Activated CD8-positive, alpha-beta memory T cell treated with anti-CD3 and anti-CD28 coated beads for 4 hours (primary cell): ENCODE measurements around the gene PSG11.
"Not testable (repeated sequence)": the region's sequence is repeated elsewhere in the genome, so short reads cannot be mapped to it uniquely, and the experiment has no call there.

Experiments used
- DNase-seq, 2 donors: peaks; one replicate each; pipeline ENCODE4 v3.0.0-alpha.2; 2020; ENCODE audit warnings: low read depth in 2 of 2

The PSG11 gene

GRCh38 chr19:42989186-42989585 lies 37.1 kb downstream of the PSG11 start:
- DNase-seq = not testable (repeated sequence)

DNA sequence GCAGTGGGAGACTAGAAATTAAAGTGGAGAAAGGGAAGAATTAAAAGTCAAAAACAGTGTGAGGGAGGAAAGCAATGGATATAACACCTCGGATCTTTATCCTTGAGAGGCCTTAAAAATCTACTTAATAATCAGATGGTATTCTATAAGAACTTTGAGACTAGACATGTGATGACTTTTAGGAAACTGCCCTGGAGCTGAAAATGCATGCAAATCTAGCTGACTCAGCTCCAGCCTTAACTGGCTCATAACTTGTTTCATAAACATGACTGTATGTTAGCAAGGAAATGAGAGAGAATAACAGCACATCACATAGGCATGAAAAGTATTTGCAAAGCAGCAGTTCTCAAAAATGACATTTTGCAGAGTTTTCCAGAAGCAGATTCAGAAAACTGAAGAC lies 38.1 kb downstream of the PSG11 start:
- DNase-seq = not testable (repeated sequence)

GRCh38 chr19:42985588-42985987 lies 40.7 kb downstream of the PSG11 start:
- DNase-seq = no peak

- not testable (repeated sequence) for DNase-seq
These were observed 44.2 kb downstream of the PSG11 start for GRCh38 chr19:42982111-42982510.

DNA sequence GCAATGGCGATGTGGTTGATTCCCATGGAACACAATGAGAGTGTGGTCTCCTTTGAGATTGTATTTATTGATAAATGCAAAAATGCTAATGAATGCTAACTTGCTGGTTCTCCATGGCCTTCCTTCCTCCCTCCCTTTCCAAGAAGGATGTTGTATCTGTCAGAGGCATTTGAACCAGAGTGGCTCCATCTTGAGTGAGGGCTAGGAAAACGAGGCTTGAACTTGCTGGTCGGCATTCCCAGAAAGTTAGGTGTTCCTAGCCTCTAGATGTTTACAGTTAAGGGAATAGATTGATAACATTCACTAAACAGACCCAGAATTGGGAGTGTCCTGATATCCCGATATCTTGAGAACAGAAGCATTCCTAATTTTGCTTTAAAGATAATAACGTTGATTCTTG lies 54.8 kb downstream of the PSG11 start:
- not testable (repeated sequence) for DNase-seq

GRCh38 chr19:42965176-42965575 lies 61.1 kb downstream of the PSG11 start:
- DNase-seq = no peak

GRCh38 chr19:42961119-42961518 lies 65.2 kb downstream of the PSG11 start:
- no peak for DNase-seq
